Stomach (tissue), 9 donors: ENCODE measurements around the gene ARHGEF4. TPM values are rescaled to one million over a fixed set of nuclear protein-coding genes. Genes with fewer than 3 reads are reported as not detected.

Source experiments
- DNase-seq, 2 donors: peaks; one replicate each; pipeline versions ENCODE4 v3.0.0 to v3.0.0-alpha.2; 2013 to 2019
- H3K27ac ChIP-seq, 5 donors: fragments of 200-600 bp in 4 of 5; sonication (generic) in 4 of 5; one replicate each; pipeline ENCODE4 v1.5.1; 2013 to 2019; ENCODE audit warnings: mild to moderate bottlenecking in 1 of 5, moderate library complexity in 1 of 5
- H3K27me3 ChIP-seq, 3 donors: fragments of 200-600 bp; sonication (generic); one replicate each; pipeline ENCODE4 v1.5.1; 2017 to 2019; ENCODE audit warnings: mixed run types in 1 of 3
- H3K36me3 ChIP-seq, 4 donors: fragments of 200-600 bp; sonication (generic); 1 replicate in 3 of 4; 2 replicates in 1 of 4; pipeline ENCODE4 v1.5.1; 2016 to 2019
- H3K4me1 ChIP-seq, 4 donors: fragments of 200-600 bp; sonication (generic); one replicate each; pipeline ENCODE4 v1.5.1; 2016 to 2019
- H3K4me3 ChIP-seq, 4 donors: fragments of 200-600 bp; sonication (generic) in 3 of 4; one replicate each; pipeline ENCODE4 v1.5.1; 2016 to 2019; ENCODE audit warnings: mild to moderate bottlenecking in 1 of 4
- H3K9me3 ChIP-seq, 4 donors: fragments of 200-600 bp; sonication (generic); one replicate each; pipeline ENCODE4 v1.5.1; 2016 to 2019
- EP300 ChIP-seq: sonication (generic); formaldehyde crosslinking; IDR thresholded peaks from one replicate; pipeline ENCODE4 v1.6.1; 2017; ENCODE audit warnings: antibody characterized with exemption
- POLR2A ChIP-seq, 4 donors: fragments of 450-650 bp; IDR thresholded peaks; one replicate each; pipeline ENCODE4 v1.6.1; 2016; ENCODE audit warnings: antibody characterized with exemption in 4 of 4, control low read depth in 2 of 4, mild to moderate bottlenecking in 1 of 4, moderate library complexity in 1 of 4
- POLR2AphosphoS5 ChIP-seq, 3 donors: sonication (generic); formaldehyde crosslinking; IDR thresholded peaks; one replicate each; pipeline ENCODE4 v1.6.1; 2016; ENCODE audit warnings: antibody characterized with exemption in 3 of 3
- WGBS, 5 donors: extraction: QIAGEN DNeasy Blood & Tissue Kit in 3 of 5; methylation state at CpG; one replicate each; pipeline versions ENCODE4 v1.1.5 to v1.1.7; 2013 to 2018; 5-methylcytosine and 5-hydroxymethylcytosine counted together
- intact Hi-C: fragments of 100-400 bp; cut with DNase I; formaldehyde crosslinking; loops from one replicate; pipeline ENCODE4 v1.15.1; 2023; ENCODE audit warnings: low total_unique reads
- polyA plus RNA-seq, 3 donors: library from polyadenylated mRNA; stranded (reverse); fragments of 200-250 nt; gene quantifications; one replicate each; pipeline ENCODE4 v1.2.3, GENCODE V29; 2013
- total RNA-seq, 5 donors: library from RNA; depleted of rRNA; stranded (reverse); fragments of >200 nt; gene quantifications; one replicate each; pipeline versions ENCODE4 v1.1.0 to v1.2.3, GENCODE V29; 2014 to 2016
- TF ChIP-seq, protein P1 (sequence below), 7 experiments: fragments of 450-650 bp in 4 of 7; fragments of 200-600 bp in 3 of 7; sonication (generic) in 3 of 7; IDR thresholded peaks; one replicate each; pipeline ENCODE4 v1.5.1; 2016 to 2019; ENCODE audit warnings: antibody characterized with exemption in 7 of 7, control low read depth in 2 of 7, mild to moderate bottlenecking in 1 of 7
- donor health status: healthy with polysubstance abuse.
- donor health status: Bipolar disorder and iron deficiency.
- donor health status: healthy.

Gene ARHGEF4
- total and polyA plus RNA-seq, 8 donors: 1.4 to 32.3 (median 11.2) TPM; not detected in 1

DNA sequence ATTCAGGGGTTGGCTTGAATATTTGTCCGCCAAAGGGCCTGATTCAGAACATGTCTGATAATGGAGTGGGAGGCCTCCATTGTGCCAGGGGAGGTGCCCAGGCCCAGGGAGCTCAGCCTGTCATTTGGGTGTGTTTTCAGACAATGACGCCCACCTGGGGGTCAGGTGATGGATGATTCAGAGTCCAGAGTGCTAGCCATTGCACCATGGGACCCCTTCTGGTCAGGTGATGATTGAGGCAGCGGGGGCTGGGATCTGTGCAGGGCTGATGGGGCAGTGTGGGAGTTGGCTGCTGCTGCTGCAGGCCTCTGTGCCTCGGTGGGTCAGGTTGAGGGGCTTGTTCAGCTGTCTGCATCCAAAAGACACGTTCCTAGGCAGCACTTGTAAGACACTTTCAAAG, 8.3 kb upstream of the ARHGEF4 start:
- TF ChIP-seq EP300: no peak
- Histone ChIP-seq H3K27me3 (peaks cover 0 to 23% (median 0%) of the 10 kb centered on the region in 3 donors), H3K4me3 (no peak overlapping the region), H3K9me3 (no peaks in the 10 kb centered on the region), H3K36me3 (no peaks in the 10 kb centered on the region), H3K4me1 (no peaks in the 10 kb centered on the region), H3K27ac (no peak overlapping the region)
- intact Hi-C loops: no loop called here
- 68 to 84% (median 72%) methylated on average over 5 of the region's 5 CpGs for WGBS, 5 donors
- DNase-seq: no peak

DNA sequence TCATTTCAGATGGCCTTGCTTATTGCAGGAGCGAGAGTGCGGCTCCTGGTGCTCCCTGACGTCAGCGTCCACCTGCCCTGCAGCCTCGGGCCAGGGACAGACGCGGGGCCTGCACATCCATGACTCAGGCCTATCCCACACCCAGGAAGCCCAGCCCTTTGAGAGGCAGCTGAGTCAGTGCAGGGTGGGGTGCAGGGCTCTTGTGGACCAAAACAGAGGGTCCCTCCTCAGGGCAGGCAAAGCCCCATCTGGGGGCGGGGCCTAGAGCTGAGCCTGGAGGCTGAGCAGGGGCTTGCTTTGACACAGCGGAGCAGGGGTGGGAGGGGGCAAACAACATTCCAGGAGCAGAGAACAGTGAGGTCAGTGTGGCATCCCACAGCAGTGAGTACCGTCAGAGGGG, 7.7 kb upstream of the ARHGEF4 start:
- Histone ChIP-seq H3K27me3 (peaks cover 0 to 25% (median 0%) of the 10 kb centered on the region in 3 donors), H3K36me3 (no peaks in the 10 kb centered on the region), H3K4me1 (no peaks in the 10 kb centered on the region), H3K27ac (no peak overlapping the region), H3K9me3 (no peaks in the 10 kb centered on the region), H3K4me3 (no peak overlapping the region)
- TF ChIP-seq POLR2AphosphoS5 (IDR thresholded peaks at IDR 0.05): no peak
- no peak for DNase-seq
- WGBS, 5 donors: 76 to 90% (median 79%) methylated on average over 8 to 10 of the region's 10 CpGs
- intact Hi-C loops: no loop called here

DNA sequence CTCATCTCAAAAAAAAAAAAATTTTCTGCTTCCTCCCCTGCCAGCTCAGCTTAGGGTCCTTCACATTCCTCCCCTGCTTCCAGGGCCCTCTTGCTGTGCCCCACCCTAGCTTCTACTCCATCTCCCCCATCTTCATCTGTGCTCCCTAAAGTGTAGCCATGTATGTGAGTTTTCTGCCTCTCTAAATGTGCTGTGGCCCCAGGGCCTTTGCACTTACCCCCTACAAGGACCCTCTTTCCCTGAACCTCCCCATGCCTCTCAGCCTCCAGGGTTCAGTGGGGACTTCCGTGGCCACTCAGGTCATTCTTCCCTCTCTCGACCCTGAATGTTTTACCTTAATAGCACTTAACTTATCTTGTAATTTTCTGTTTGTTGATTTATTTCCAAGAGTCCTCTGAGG, 6.2 kb upstream of the ARHGEF4 start:
- Histone ChIP-seq H3K36me3 (no peaks in the 10 kb centered on the region), H3K27me3 (peaks cover 0 to 39% (median 4%) of the 10 kb centered on the region in 3 donors), H3K4me3 (no peak overlapping the region), H3K27ac (no peak overlapping the region), H3K9me3 (no peaks in the 10 kb centered on the region), H3K4me1 (no peaks in the 10 kb centered on the region)
- TF ChIP-seq, protein P1, sequence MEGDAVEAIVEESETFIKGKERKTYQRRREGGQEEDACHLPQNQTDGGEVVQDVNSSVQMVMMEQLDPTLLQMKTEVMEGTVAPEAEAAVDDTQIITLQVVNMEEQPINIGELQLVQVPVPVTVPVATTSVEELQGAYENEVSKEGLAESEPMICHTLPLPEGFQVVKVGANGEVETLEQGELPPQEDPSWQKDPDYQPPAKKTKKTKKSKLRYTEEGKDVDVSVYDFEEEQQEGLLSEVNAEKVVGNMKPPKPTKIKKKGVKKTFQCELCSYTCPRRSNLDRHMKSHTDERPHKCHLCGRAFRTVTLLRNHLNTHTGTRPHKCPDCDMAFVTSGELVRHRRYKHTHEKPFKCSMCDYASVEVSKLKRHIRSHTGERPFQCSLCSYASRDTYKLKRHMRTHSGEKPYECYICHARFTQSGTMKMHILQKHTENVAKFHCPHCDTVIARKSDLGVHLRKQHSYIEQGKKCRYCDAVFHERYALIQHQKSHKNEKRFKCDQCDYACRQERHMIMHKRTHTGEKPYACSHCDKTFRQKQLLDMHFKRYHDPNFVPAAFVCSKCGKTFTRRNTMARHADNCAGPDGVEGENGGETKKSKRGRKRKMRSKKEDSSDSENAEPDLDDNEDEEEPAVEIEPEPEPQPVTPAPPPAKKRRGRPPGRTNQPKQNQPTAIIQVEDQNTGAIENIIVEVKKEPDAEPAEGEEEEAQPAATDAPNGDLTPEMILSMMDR (IDR thresholded peaks at IDR 0.05): no peak
- TF ChIP-seq EP300 (no peak), POLR2AphosphoS5 (IDR thresholded peaks at IDR 0.05) (no peak), POLR2A (IDR thresholded peaks at IDR 0.05) (no peak)
- 36 to 71% (median 53%) methylated on average over 2 of the region's 2 CpGs for WGBS, 5 donors
- intact Hi-C loops: no loop called here
- DNase-seq: no peak

DNA sequence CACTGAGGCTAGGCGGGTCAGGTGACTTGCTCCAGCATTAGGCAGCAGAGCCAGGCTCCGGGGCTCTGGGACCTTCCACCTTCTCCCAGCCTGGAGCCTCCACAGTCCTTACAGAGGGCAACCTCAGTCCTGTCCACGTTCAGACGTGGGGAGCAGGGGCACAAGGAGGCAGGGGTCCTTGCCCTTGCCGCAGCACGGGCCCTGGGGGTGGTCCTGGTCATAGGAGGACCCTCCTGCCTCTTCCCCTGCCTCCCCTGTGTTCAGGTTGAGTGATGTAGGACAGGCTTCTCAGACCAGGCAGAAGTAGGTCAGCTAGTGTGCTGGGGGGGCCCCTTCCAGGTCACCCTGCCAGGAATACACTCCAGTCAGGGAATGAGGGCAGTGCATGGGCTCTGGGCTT, 5.4 kb upstream of the ARHGEF4 start:
- no peak overlapping the region for H3K4me3 ChIP-seq
- WGBS, 5 donors: 61 to 73% (median 72%) methylated on average over 6 of the region's 6 CpGs
- TF ChIP-seq, protein P1 (IDR thresholded peaks at IDR 0.05): no peak
- TF ChIP-seq POLR2A (IDR thresholded peaks at IDR 0.05): no peak
- no peak for TF ChIP-seq POLR2AphosphoS5 (IDR thresholded peaks at IDR 0.05)
- no peak for TF ChIP-seq EP300
- peaks cover 0 to 48% (median 13%) of the 10 kb centered on the region in 3 donors for H3K27me3 ChIP-seq
- no peak for DNase-seq
- no peak overlapping the region for H3K27ac ChIP-seq
- no peaks in the 10 kb centered on the region for H3K36me3 ChIP-seq
- H3K9me3 ChIP-seq: no peaks in the 10 kb centered on the region
- intact Hi-C loops: no loop called here
- H3K4me1 ChIP-seq: peaks cover 0 to 3% (median 1%) of the 10 kb centered on the region in 4 donors

DNA sequence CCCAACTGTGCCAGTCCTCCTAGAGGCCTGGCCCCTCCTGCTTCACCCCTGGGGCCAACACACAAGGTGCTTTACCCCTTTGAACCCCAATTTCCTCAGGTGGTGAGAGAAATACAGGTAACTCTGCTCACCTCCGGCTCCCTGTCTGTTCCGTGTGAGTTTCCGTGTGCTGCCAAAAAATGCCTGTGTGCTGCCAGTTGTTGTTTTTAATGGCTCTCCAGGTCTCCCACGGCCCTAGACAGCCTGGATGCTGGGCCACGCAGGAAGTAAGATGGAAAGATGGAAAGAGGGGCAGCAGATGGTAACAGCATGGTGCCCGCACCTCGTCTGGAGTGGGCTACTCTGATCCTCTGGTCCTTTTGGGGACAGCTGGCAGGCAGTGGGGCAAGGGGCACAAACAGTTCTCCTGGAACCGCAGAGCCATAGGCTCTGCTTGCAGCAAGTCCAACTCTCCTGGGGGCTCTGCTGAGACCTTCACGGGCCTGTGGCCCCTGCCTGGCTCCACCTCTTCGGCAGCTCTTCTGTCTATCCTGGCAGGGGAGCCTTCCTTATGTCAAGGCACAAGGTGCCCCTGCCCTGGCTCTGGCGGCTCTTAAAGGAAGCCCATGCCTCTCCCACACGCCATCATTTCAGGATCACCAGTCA, 4.3 kb upstream of the ARHGEF4 start:
- H3K4me3 ChIP-seq: no peak overlapping the region
- H3K4me1 ChIP-seq: peaks cover 11 to 14% (median 12%) of the 10 kb centered on the region in 4 donors
- WGBS, 5 donors: 77 to 84% (median 81%) methylated on average over 10 to 12 of the region's 12 CpGs
- no peaks in the 10 kb centered on the region for H3K36me3 ChIP-seq
- H3K9me3 ChIP-seq: no peaks in the 10 kb centered on the region
- TF ChIP-seq, protein P1 (IDR thresholded peaks at IDR 0.05): no peak
- no peak for TF ChIP-seq POLR2AphosphoS5 (IDR thresholded peaks at IDR 0.05)
- TF ChIP-seq EP300: no peak
- TF ChIP-seq POLR2A (IDR thresholded peaks at IDR 0.05): no peak
- H3K27ac ChIP-seq: no peak overlapping the region
- peaks cover 7 to 58% (median 23%) of the 10 kb centered on the region in 3 donors for H3K27me3 ChIP-seq
- DNase-seq: no peak
- intact Hi-C loops: no loop called here
